Thyroid gland (tissue), 4 donors: ENCODE data around the gene INKA2. TPM values are rescaled to one million over a fixed set of nuclear protein-coding genes. Genes with fewer than 3 reads are reported as not detected.

ENCODE experiments used
- DNase-seq, 2 donors: peaks; one replicate each; pipeline ENCODE4 v3.0.0-alpha.2; 2019
- H3K27ac ChIP-seq, 3 donors: fragments of 200-600 bp; sonication (generic); 1 replicate in 2 of 3; 2 replicates in 1 of 3; pipeline ENCODE4 v1.5.1; 2016 to 2019; ENCODE audit warnings: mild to moderate bottlenecking in 1 of 3, moderate library complexity in 1 of 3
- H3K27me3 ChIP-seq: fragments of 200-600 bp; sonication (generic); one replicate; pipeline ENCODE4 v1.5.1; 2019
- H3K36me3 ChIP-seq, 2 donors: fragments of 200-600 bp; sonication (generic); one replicate each; pipeline ENCODE4 v1.5.1; 2016 to 2019
- H3K4me1 ChIP-seq, 2 donors: fragments of 200-600 bp; sonication (generic); one replicate each; pipeline ENCODE4 v1.5.1; 2017 to 2019
- H3K4me3 ChIP-seq, 3 donors: fragments of 200-600 bp; sonication (generic); replicated peaks in 1 of 3; 1 replicate in 2 of 3; 2 replicates in 1 of 3; pipeline ENCODE4 v1.5.1; 2016; ENCODE audit warnings: mild to moderate bottlenecking in 1 of 3
- H3K9me3 ChIP-seq: fragments of 200-600 bp; sonication (generic); one replicate; pipeline ENCODE4 v1.5.1; 2017
- CTCF ChIP-seq, 6 experiments: fragments of 200-600 bp in 3 of 6; fragments of 450-650 bp in 3 of 6; sonication (generic) in 3 of 6; IDR thresholded peaks; one replicate each; pipeline ENCODE4 v1.5.1; 2016 to 2019; ENCODE audit warnings: antibody characterized with exemption in 6 of 6, mild to moderate bottlenecking in 2 of 6, inconsistent platforms in 1 of 6, moderate library complexity in 1 of 6
- POLR2A ChIP-seq, 2 donors: fragments of 450-650 bp; IDR thresholded peaks; one replicate each; pipeline ENCODE4 v1.6.1; 2017; ENCODE audit warnings: antibody characterized with exemption in 2 of 2, mild to moderate bottlenecking in 2 of 2, moderate library complexity in 1 of 2
- WGBS, 2 donors: methylation state at CpG; one replicate each; pipeline ENCODE4 v1.1.5; 2017; 5-methylcytosine and 5-hydroxymethylcytosine counted together
- intact Hi-C: fragments of 100-400 bp; cut with DNase I; formaldehyde crosslinking; loops from one replicate; pipeline ENCODE4 v1.15.1; 2023
- total RNA-seq, 4 donors: library from RNA; depleted of rRNA; stranded (reverse); fragments of >200 nt; gene quantifications; one replicate each; pipeline ENCODE4 v1.2.3, GENCODE V29; 2016

Gene INKA2
- total RNA-seq, 4 donors from 2014 or later, result 4.0 to 5.8 (median 4.4) TPM

GRCh38 chr1:111723091-111723806 is 15.9 kb downstream of the INKA2 start:
- Histone ChIP-seq H3K36me3 (no peaks in the 10 kb centered on the region), H3K4me3 (no peak overlapping the region), H3K9me3 (no peaks in the 10 kb centered on the region), H3K27ac (no peak overlapping the region), H3K27me3 (no peaks in the 10 kb centered on the region), H3K4me1 (peaks cover 5 to 30% of the 10 kb centered on the region in 2 donors)
- 87 to 89% methylated on average over 7 of the region's 7 CpGs for WGBS, 2 donors
- intact Hi-C loops, result no loop called here
- DNase-seq, result no peak
- TF ChIP-seq CTCF (IDR thresholded peaks at IDR 0.05) (no peak), POLR2A (IDR thresholded peaks at IDR 0.05) (no peak)

- TF ChIP-seq CTCF (IDR thresholded peaks at IDR 0.05) (no peak), POLR2A (IDR thresholded peaks at IDR 0.05) (no peak)
- Histone ChIP-seq H3K9me3 (no peaks in the 10 kb centered on the region), H3K27me3 (no peaks in the 10 kb centered on the region), H3K4me1 (peaks cover 5 to 30% of the 10 kb centered on the region in 2 donors), H3K27ac (no peak overlapping the region), H3K36me3 (no peaks in the 10 kb centered on the region), H3K4me3 (no peak overlapping the region)
- intact Hi-C loops, result no loop called here
- DNase-seq, result no peak
- 65 to 73% methylated on average over 10 of the region's 10 CpGs for WGBS, 2 donors
Measured at GRCh38 chr1:111720977-111721786, 18.0 kb downstream of the INKA2 start.

- Histone ChIP-seq H3K4me1 (peaks cover 5 to 30% of the 10 kb centered on the region in 2 donors), H3K27ac (peak overlapping the region in 2 of 3 donors; percentile 49 to 50), H3K9me3 (no peaks in the 10 kb centered on the region), H3K27me3 (no peaks in the 10 kb centered on the region), H3K36me3 (no peaks in the 10 kb centered on the region), H3K4me3 (no peak overlapping the region)
- no peak for DNase-seq
- intact Hi-C loops, result no loop called here
- WGBS, 2 donors, result 53 to 66% methylated on average over 7 of the region's 7 CpGs
- no peak for TF ChIP-seq POLR2A (IDR thresholded peaks at IDR 0.05)
- TF ChIP-seq CTCF (IDR thresholded peaks at IDR 0.05), result no peak
Measured at GRCh38 chr1:111720274-111720976, 18.8 kb downstream of the INKA2 start.

- 63 to 66% methylated on average over 4 of the region's 4 CpGs for WGBS, 2 donors
- H3K4me1 ChIP-seq, result peaks cover 5 to 24% of the 10 kb centered on the region in 2 donors
- DNase-seq, result no peak
- H3K36me3 ChIP-seq, result no peaks in the 10 kb centered on the region
- no peaks in the 10 kb centered on the region for H3K9me3 ChIP-seq
- intact Hi-C loops, result no loop called here
- no peak overlapping the region for H3K4me3 ChIP-seq
- H3K27me3 ChIP-seq, result no peaks in the 10 kb centered on the region
- TF ChIP-seq POLR2A (IDR thresholded peaks at IDR 0.05), result no peak
- no peak for TF ChIP-seq CTCF (IDR thresholded peaks at IDR 0.05)
- peak overlapping the region in 1 of 3 donors; percentile 50 for H3K27ac ChIP-seq
Measured at GRCh38 chr1:111719674-111720132, 19.5 kb downstream of the INKA2 start.
